Stimulated activated CD8-positive, alpha-beta memory T cell treated with anti-CD3 and anti-CD28 coated beads, Interleukin-7, amount 100 ng/mL, for 4 hours (primary cell): ENCODE measurements around the gene NSMF.
"Not testable (repeated sequence)": the region's sequence is repeated elsewhere in the genome, so short reads cannot be mapped to it uniquely, and the experiment has no call there.

Experiments
- DNase-seq, 2 donors: peaks; one replicate each; pipeline ENCODE4 v3.0.0-alpha.2; 2020; ENCODE audit warnings: low read depth in 2 of 2

Gene NSMF

GRCh38 chr9:137477778-137478612, 18.9 kb upstream of the NSMF start:
- DNase-seq: no peak

GRCh38 chr9:137476856-137477255, 17.7 kb upstream of the NSMF start:
- DNase-seq: no peak

GRCh38 chr9:137475666-137476065, 16.5 kb upstream of the NSMF start:
- no peak for DNase-seq

GRCh38 chr9:137474271-137474670, 15.1 kb upstream of the NSMF start:
- DNase-seq: no peak

- DNase-seq: no peak
These were observed 11.7 kb upstream of the NSMF start for GRCh38 chr9:137470785-137471184.

- no peak for DNase-seq
These were observed 8.8 kb upstream of the NSMF start for GRCh38 chr9:137467896-137468295.

- no peak for DNase-seq
These were observed 8.0 kb upstream of the NSMF start for GRCh38 chr9:137467161-137467581.

- not testable (repeated sequence) for DNase-seq
These were observed 7.4 kb upstream of the NSMF start for GRCh38 chr9:137466389-137467085.

GRCh38 chr9:137465720-137466388, 6.7 kb upstream of the NSMF start:
- no peak for DNase-seq

- DNase-seq: no peak
These were observed 6.0 kb upstream of the NSMF start for GRCh38 chr9:137465000-137465719.

- DNase-seq: no peak
These were observed 5.3 kb upstream of the NSMF start for GRCh38 chr9:137464291-137464999.

- DNase-seq: no peak
These were observed 4.8 kb upstream of the NSMF start for GRCh38 chr9:137463931-137464290.

- no peak for DNase-seq
These were observed 4.1 kb upstream of the NSMF start for GRCh38 chr9:137462986-137463930.

GRCh38 chr9:137462396-137462985, 3.4 kb upstream of the NSMF start:
- DNase-seq: no peak

- peak; percentile 67 to 81 for DNase-seq
These were observed 2.7 kb upstream of the NSMF start for GRCh38 chr9:137461663-137462395.

GRCh38 chr9:137461316-137461662, 2.2 kb upstream of the NSMF start:
- DNase-seq: no peak

GRCh38 chr9:137460363-137461315, 1.5 kb upstream of the NSMF start:
- DNase-seq: no peak
